H9 (cell line): Measurements from ENCODE around the gene GPR137B. TPM values are rescaled to one million over a fixed set of nuclear protein-coding genes. Genes with fewer than 3 reads are reported as not detected.

ENCODE experiments used
- DNase-seq: peaks from one replicate; pipeline ENCODE4 v3.0.0-alpha.2; 2017
- H2AFZ ChIP-seq: one replicate; pipeline ENCODE4 v1.6.1; 2013; ENCODE audit warnings: mild to moderate bottlenecking, low read length, control low read depth, moderate library complexity
- H2AK5ac ChIP-seq: 2 replicates; pipeline ENCODE4 v1.6.1; 2013; ENCODE audit warnings: low read length, control low read depth, mixed read lengths; ENCODE audit not compliant: insufficient read length
- H2BK120ac ChIP-seq: one replicate; pipeline ENCODE4 v1.6.1; 2013; ENCODE audit warnings: low read depth, mild to moderate bottlenecking, low read length, control low read depth, inconsistent platforms; ENCODE audit not compliant: poor library complexity, severe bottlenecking
- H2BK12ac ChIP-seq: 2 replicates; pipeline ENCODE4 v1.6.1; 2013; ENCODE audit warnings: low read length, control low read depth, mixed read lengths, low read depth; ENCODE audit not compliant: insufficient read length
- H2BK15ac ChIP-seq: 2 replicates; pipeline ENCODE4 v1.6.1; 2013; ENCODE audit warnings: low read depth, low read length, control low read depth
- H2BK20ac ChIP-seq: one replicate; pipeline ENCODE4 v1.6.1; 2013; ENCODE audit warnings: low read depth, mild to moderate bottlenecking, low read length, control low read depth, inconsistent platforms; ENCODE audit not compliant: poor library complexity, severe bottlenecking
- H2BK5ac ChIP-seq: 2 replicates; pipeline ENCODE4 v1.6.1; 2013; ENCODE audit warnings: low read length, control low read depth, mixed read lengths; ENCODE audit not compliant: insufficient read length
- H3K14ac ChIP-seq: 2 replicates; pipeline ENCODE4 v1.6.1; 2013; ENCODE audit warnings: low read length, control low read depth; ENCODE audit not compliant: insufficient read depth
- H3K18ac ChIP-seq: 2 replicates; pipeline ENCODE4 v1.6.1; 2013; ENCODE audit warnings: low read depth, mild to moderate bottlenecking, mixed read lengths, low read length, control low read depth; ENCODE audit not compliant: insufficient read length
- H3K23ac ChIP-seq: 2 replicates; pipeline ENCODE4 v1.6.1; 2013; ENCODE audit warnings: low read length, control low read depth, mixed read lengths, low read depth; ENCODE audit not compliant: insufficient read length
- H3K23me2 ChIP-seq: 2 replicates; pipeline ENCODE4 v1.6.1; 2013; ENCODE audit warnings: low read depth, mild to moderate bottlenecking, mixed read lengths, low read length, control low read depth; ENCODE audit not compliant: insufficient read length, poor library complexity, severe bottlenecking
- H3K27ac ChIP-seq: 2 replicates; pipeline ENCODE4 v1.5.1; 2013; ENCODE audit warnings: low read length, control low read depth, mixed read lengths, low read depth; ENCODE audit not compliant: insufficient read length
- H3K27me3 ChIP-seq: 2 replicates; pipeline ENCODE4 v1.6.1; 2013; ENCODE audit warnings: low read length, control low read depth, inconsistent platforms; ENCODE audit not compliant: insufficient read depth
- H3K4ac ChIP-seq: 2 replicates; pipeline ENCODE4 v1.6.1; 2013; ENCODE audit warnings: low read depth, mild to moderate bottlenecking, control low read depth, inconsistent platforms, low read length, moderate library complexity
- H3K4me1 ChIP-seq: 2 replicates; pipeline ENCODE4 v1.6.1; 2013; ENCODE audit warnings: low read length, control low read depth, inconsistent platforms; ENCODE audit not compliant: insufficient read depth
- H3K4me2 ChIP-seq: 2 replicates; pipeline ENCODE4 v1.6.1; 2013; ENCODE audit warnings: low read length, control low read depth, mixed read lengths; ENCODE audit not compliant: insufficient read length, insufficient read depth
- H3K56ac ChIP-seq: 2 replicates; pipeline ENCODE4 v1.6.1; 2013; ENCODE audit warnings: low read depth, mild to moderate bottlenecking, mixed read lengths, low read length, control low read depth; ENCODE audit not compliant: insufficient read length
- H3K79me1 ChIP-seq: 2 replicates; pipeline ENCODE4 v1.6.1; 2013; ENCODE audit warnings: low read depth, mild to moderate bottlenecking, moderate library complexity, low read length, control low read depth, inconsistent platforms; ENCODE audit not compliant: insufficient read depth, poor library complexity, severe bottlenecking
- H3K79me2 ChIP-seq: 2 replicates; pipeline ENCODE4 v1.6.1; 2013; ENCODE audit warnings: low read length, control low read depth, inconsistent platforms; ENCODE audit not compliant: insufficient read depth
- H3K9ac ChIP-seq: 2 replicates; pipeline ENCODE4 v1.6.1; 2013; ENCODE audit warnings: low read length, control low read depth, mixed read lengths; ENCODE audit not compliant: insufficient read length; ENCODE audit errors: extremely low read depth
- H3K9me3 ChIP-seq: one replicate; pipeline ENCODE4 v1.6.1; 2013; ENCODE audit warnings: low read depth, low read length, inconsistent platforms; ENCODE audit not compliant: control insufficient read depth
- H3T11ph ChIP-seq: one replicate; pipeline ENCODE4 v1.6.1; 2013; ENCODE audit warnings: mild to moderate bottlenecking, low read length, control low read depth, inconsistent platforms
- H4K20me1 ChIP-seq: one replicate; pipeline ENCODE4 v1.6.1; 2013; ENCODE audit not compliant: control insufficient read depth, insufficient read length, insufficient read depth
- H4K5ac ChIP-seq: 2 replicates; pipeline ENCODE4 v1.6.1; 2013; ENCODE audit warnings: low read depth, mild to moderate bottlenecking, mixed read lengths, low read length, control low read depth; ENCODE audit not compliant: insufficient read length
- H4K8ac ChIP-seq: replicated peaks from 2 replicates; pipeline ENCODE4 v1.6.1; 2013; ENCODE audit warnings: low read length, control low read depth, mixed read lengths, low read depth; ENCODE audit not compliant: insufficient read length
- H4K91ac ChIP-seq: 2 replicates; pipeline ENCODE4 v1.6.1; 2013; ENCODE audit warnings: low read depth, mild to moderate bottlenecking, moderate library complexity, mixed read lengths, low read length, control low read depth; ENCODE audit not compliant: insufficient read length
- H3K27ac Mint-ChIP-seq, 3 experiments: 2 replicates in 2 of 3; 3 replicates in 1 of 3; pipeline ENCODE4 v1.8.0; 2020 to 2021; ENCODE audit warnings: mixed read lengths in 3 of 3, mild to moderate bottlenecking in 1 of 3, moderate library complexity in 1 of 3
- H3K27me3 Mint-ChIP-seq: 2 replicates; pipeline ENCODE4 v1.8.0; 2021; ENCODE audit warnings: low read depth, mild to moderate bottlenecking, moderate library complexity, mixed read lengths
- H3K36me3 Mint-ChIP-seq, 3 experiments: 2 replicates in 2 of 3; 3 replicates in 1 of 3; pipeline ENCODE4 v1.8.0; 2020 to 2021; ENCODE audit warnings: low read depth in 3 of 3, mixed read lengths in 3 of 3; ENCODE audit not compliant: insufficient read depth in 1 of 3
- H3K4me1 Mint-ChIP-seq, 2 experiments: 2 replicates each; pipeline ENCODE4 v1.8.0; 2020; ENCODE audit warnings: mixed read lengths in 2 of 2
- H3K4me3 Mint-ChIP-seq, 2 experiments: 2 replicates in 1 of 2; 3 replicates in 1 of 2; pipeline ENCODE4 v1.8.0; 2020 to 2021; ENCODE audit warnings: mild to moderate bottlenecking in 2 of 2, mixed read lengths in 2 of 2, moderate library complexity in 1 of 2
- H3K9me3 Mint-ChIP-seq, 2 experiments: 2 replicates in 1 of 2; 3 replicates in 1 of 2; pipeline ENCODE4 v1.8.0; 2020; ENCODE audit warnings: mild to moderate bottlenecking in 2 of 2, mixed read lengths in 2 of 2, moderate library complexity in 1 of 2
- WGBS: extraction: QIAGEN DNeasy Blood & Tissue Kit; methylation state at CpG from one replicate; pipeline ENCODE4 v1.1.7; 2013; ENCODE audit warnings: missing lambda C conversion rate, low lambda C conversion rate, mixed read lengths; ENCODE audit not compliant: insufficient read length; ENCODE audit errors: extremely low coverage; 5-methylcytosine and 5-hydroxymethylcytosine counted together
- total RNA-seq: library from RNA; stranded (reverse); gene quantifications from 2 replicates; pipeline ENCODE4 v1.2.1, GENCODE V29; 2021
- TF ChIP-seq, protein P1 (sequence below): fragments of 200-600 bp; sonication (generic); conservative IDR thresholded peaks from 3 replicates; pipeline ENCODE4 v1.8.0; 2021; ENCODE audit warnings: antibody characterized with exemption, mild to moderate bottlenecking

The GPR137B gene
- total RNA-seq, 1 experiment from 2014 or later = 5.9 TPM

DNA sequence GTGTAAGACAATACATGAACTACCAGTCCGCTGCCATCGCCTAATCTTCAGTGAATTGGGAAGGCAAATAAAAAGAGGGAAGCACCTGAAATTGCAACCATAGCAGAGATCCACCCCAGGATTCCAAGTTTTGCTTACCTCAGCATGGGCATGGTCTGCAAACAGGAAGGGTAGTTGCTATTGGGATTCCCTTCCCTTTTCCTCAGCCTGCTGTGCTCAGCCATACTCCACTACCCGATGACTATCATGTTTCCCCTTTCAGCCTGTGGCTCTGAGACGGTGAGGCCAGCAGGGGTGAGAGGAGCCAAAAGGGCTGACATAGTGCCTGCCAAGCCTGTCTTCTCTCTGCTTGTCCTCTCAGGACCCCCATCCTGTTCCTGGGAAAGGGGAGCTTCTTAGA, 64.2 kb downstream of the GPR137B start:
- Histone ChIP-seq H2BK120ac (no peak overlapping the region), H4K20me1 (no peaks in the 10 kb centered on the region), H3K14ac (no peak overlapping the region), H2BK5ac (no peak overlapping the region), H3T11ph (no peak overlapping the region), H3K23me2 (no peaks in the 10 kb centered on the region), H3K9ac (no peak overlapping the region), H4K8ac (no peak overlapping the region), H2BK12ac (no peak overlapping the region), H2AFZ (no peak overlapping the region), H3K4me1 (no peaks in the 10 kb centered on the region), H3K79me2 (no peaks in the 10 kb centered on the region), H3K18ac (no peak overlapping the region), H3K56ac (no peak overlapping the region), H3K27me3 (no peaks in the 10 kb centered on the region), H3K79me1 (no peaks in the 10 kb centered on the region), H3K4me2 (no peak overlapping the region), H2BK20ac (no peak overlapping the region), H3K23ac (no peak overlapping the region), H4K5ac (no peak overlapping the region), H4K91ac (no peak overlapping the region), H2BK15ac (no peak overlapping the region), H2AK5ac (no peak overlapping the region), H3K9me3 (no peaks in the 10 kb centered on the region), H3K4ac (no peak overlapping the region), H3K27ac (no peak overlapping the region)
- TF ChIP-seq, protein P1, sequence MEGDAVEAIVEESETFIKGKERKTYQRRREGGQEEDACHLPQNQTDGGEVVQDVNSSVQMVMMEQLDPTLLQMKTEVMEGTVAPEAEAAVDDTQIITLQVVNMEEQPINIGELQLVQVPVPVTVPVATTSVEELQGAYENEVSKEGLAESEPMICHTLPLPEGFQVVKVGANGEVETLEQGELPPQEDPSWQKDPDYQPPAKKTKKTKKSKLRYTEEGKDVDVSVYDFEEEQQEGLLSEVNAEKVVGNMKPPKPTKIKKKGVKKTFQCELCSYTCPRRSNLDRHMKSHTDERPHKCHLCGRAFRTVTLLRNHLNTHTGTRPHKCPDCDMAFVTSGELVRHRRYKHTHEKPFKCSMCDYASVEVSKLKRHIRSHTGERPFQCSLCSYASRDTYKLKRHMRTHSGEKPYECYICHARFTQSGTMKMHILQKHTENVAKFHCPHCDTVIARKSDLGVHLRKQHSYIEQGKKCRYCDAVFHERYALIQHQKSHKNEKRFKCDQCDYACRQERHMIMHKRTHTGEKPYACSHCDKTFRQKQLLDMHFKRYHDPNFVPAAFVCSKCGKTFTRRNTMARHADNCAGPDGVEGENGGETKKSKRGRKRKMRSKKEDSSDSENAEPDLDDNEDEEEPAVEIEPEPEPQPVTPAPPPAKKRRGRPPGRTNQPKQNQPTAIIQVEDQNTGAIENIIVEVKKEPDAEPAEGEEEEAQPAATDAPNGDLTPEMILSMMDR = no peak
- Mint-ChIP-seq H3K27me3 (no peaks in the 10 kb centered on the region; the same call in 1 of the 2 replicates), H3K36me3 (peaks cover 15 to 28% (median 17%) of the 10 kb centered on the region in 3 experiments), H3K9me3 (peaks cover 17 to 18% of the 10 kb centered on the region in 2 experiments; a peak in 4 of 5 replicates), H3K4me3 (no peak overlapping the region), H3K4me1 (peaks cover 10 to 13% of the 10 kb centered on the region in 2 experiments), H3K27ac (peak overlapping the region in 1 of 3 experiments; percentile 9; a peak in 4 of 7 replicates)
- peak; percentile 42 for DNase-seq
- no CpG with 5 or more reads among the region's 4 CpGs for WGBS
